Measurements from ENCODE around the gene SH3GL3.

SH3GL3 gene

DNA sequence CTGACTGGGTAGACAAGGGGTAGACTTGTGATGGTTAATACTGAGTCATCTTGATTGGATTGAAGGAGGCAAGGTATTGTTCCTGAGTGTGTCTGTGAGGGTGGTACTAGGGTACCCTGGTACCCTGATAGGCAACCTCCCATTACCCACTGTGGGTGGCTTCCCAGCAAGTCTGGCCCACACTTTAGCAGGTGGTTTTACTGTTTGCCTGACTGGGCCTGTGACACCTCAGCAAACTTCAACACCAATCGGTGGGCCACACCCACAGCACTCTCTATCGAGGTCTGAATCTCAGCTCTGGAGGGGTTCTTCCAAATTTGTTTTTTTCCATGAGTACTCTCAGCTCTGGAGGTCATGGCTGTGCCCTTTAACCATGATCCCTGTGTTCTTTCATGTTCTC lies 24.6 kb upstream of the SH3GL3 start:
- DNase-seq (ENCODE audit: low read depth in 2 of 2): no peak
- H3K4me3 ChIP-seq (replicated peaks in 1 of 2; ENCODE audit: low read depth in 2 of 2, low read length in 2 of 2): no peak overlapping the region
- TF ChIP-seq, protein P1, sequence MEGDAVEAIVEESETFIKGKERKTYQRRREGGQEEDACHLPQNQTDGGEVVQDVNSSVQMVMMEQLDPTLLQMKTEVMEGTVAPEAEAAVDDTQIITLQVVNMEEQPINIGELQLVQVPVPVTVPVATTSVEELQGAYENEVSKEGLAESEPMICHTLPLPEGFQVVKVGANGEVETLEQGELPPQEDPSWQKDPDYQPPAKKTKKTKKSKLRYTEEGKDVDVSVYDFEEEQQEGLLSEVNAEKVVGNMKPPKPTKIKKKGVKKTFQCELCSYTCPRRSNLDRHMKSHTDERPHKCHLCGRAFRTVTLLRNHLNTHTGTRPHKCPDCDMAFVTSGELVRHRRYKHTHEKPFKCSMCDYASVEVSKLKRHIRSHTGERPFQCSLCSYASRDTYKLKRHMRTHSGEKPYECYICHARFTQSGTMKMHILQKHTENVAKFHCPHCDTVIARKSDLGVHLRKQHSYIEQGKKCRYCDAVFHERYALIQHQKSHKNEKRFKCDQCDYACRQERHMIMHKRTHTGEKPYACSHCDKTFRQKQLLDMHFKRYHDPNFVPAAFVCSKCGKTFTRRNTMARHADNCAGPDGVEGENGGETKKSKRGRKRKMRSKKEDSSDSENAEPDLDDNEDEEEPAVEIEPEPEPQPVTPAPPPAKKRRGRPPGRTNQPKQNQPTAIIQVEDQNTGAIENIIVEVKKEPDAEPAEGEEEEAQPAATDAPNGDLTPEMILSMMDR (IDR thresholded peaks at IDR 0.05; ENCODE audit: low read depth, low read length): no peak

DNA sequence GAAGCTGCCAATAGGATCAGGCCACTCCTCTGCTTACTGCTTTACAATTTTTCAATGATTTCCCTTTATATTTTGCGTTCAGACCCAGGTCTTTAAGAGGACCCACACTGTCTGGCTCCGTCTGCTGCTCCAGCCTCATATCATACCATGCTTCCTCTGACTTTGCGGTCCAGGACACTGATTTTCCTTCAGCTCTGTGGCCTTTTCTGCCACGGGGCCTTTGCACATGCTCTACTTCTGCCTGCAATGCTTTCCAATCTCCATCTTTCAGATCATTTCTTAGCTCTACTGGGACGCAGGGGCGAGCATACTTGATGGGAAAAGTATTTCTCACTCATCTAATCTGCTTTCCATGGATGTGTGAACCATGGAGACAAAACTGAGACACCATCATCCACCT lies 23.0 kb upstream of the SH3GL3 start:
- TF ChIP-seq, protein P1 (IDR thresholded peaks at IDR 0.05; ENCODE audit: low read depth, low read length): no peak
- no peak for DNase-seq (ENCODE audit: low read depth in 2 of 2)
- no peak overlapping the region for H3K4me3 ChIP-seq (replicated peaks in 1 of 2; ENCODE audit: low read depth in 2 of 2, low read length in 2 of 2)

DNA sequence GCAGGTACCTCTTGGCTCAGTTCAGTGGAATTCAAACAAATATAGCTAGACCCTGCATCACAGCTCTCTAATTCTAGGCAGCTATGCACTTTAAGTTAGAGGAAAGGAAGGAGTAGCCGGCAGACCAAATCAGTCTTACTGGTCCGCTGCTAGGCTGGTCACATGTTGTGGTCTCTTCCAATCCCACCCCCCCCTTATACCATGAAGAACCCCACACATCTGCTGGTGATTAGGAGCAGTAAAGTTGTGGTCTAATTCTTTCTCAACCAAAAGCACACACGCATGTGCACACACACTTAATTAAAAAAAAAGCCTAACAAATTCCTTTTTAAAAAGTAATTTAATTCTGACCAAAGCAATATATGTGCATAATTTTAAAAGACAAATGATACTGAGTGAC lies 16.7 kb upstream of the SH3GL3 start:
- no peak for DNase-seq (ENCODE audit: low read depth in 2 of 2)
- TF ChIP-seq, protein P1 (IDR thresholded peaks at IDR 0.05; ENCODE audit: low read depth, low read length): no peak
- no peak overlapping the region for H3K4me3 ChIP-seq (replicated peaks in 1 of 2; ENCODE audit: low read depth in 2 of 2, low read length in 2 of 2)

DNA sequence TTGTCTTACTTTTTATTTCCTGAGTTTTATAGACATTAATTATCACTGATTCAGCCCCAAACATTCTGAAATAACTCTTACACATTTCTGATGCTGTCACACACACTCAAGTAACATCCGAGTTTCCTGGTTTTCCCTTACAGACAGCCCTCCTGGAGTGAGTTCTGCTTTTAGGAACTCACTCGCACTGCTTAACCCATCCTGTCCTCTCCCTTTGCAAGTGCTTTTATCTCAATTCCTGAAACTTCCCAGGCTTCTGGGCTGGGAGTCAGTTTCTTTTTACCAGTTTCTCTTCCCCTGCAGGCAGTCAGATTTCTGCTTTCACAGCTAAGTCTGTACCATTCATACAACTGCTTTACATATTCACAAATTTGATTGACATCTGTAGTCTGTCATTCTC lies 15.6 kb upstream of the SH3GL3 start:
- H3K4me3 ChIP-seq (replicated peaks in 1 of 2; ENCODE audit: low read depth in 2 of 2, low read length in 2 of 2): no peak overlapping the region
- TF ChIP-seq, protein P1 (IDR thresholded peaks at IDR 0.05; ENCODE audit: low read depth, low read length): no peak
- DNase-seq (ENCODE audit: low read depth in 2 of 2): no peak

DNA sequence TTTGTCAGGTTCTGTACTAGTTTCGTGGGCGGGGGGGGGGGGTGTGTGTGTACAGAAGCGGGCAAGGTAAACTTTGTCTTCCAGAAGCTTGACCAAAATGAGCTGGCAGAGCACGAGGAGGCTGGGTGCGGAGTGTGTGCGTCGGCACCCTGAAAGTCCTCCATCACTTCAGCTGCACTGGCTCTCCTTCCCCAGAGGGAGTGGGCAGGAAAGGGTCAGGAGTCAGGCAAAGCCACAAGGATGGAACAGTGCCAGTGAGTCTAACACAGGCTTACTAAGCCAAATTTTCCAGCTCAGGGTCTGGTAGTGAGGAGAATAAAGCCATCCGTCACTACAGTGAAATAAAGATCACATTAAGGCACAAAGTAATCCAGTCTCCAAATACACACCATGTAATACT lies 11.9 kb upstream of the SH3GL3 start:
- H3K4me3 ChIP-seq (replicated peaks in 1 of 2; ENCODE audit: low read depth in 2 of 2, low read length in 2 of 2): no peak overlapping the region
- TF ChIP-seq, protein P1 (IDR thresholded peaks at IDR 0.05; ENCODE audit: low read depth, low read length): no peak
- DNase-seq (ENCODE audit: low read depth in 2 of 2): no peak

DNA sequence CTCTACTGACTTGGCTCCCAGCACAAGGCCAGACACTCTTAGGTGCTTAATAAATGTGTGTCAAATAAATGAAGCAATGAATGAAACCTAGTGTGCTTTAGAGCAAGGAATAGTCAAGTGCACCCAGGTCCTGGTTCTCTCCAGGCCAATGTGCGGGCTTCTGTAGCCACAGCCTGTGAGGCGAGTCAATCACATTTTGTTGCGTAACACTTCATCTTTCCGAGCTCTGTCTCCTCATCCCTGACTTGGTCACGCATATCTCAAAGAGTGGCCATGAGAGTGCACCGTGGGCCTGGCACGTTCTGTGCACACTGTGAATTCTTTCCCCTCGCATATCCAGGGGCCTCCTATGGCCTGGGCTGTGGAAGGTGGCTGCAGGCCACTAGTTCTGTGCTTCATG lies 11.4 kb upstream of the SH3GL3 start:
- DNase-seq (ENCODE audit: low read depth in 2 of 2): no peak
- TF ChIP-seq, protein P1 (IDR thresholded peaks at IDR 0.05; ENCODE audit: low read depth, low read length): no peak

DNA sequence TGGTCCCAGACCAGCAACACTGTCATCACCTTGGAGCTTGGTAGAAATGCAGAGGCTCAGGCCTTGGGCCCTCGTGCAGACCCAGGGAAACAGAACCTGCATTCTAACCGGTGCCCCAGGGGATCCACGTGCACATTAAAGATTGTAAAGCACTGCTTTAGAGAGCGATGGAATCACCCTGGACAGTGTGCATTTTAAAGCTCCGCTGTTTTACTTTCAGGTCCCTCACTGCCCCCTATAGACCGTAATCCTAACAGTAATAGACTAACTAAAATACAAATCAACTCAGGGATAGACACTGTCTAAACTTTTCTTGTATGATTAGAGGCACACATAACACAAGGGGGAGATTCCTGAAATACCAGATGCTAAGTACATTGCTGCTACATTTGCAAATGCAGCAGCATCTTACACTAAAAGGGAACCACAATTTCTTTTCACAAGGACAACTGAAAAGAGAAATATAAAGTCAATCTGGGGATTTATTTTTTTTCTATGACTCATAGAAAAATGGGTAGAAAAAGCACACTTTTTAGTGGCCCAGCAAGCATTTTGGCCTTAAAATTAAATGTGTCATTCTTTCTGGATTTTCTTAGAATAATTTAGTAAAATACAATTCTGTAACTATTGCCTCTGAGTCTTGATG lies 10.5 kb upstream of the SH3GL3 start:
- peak; percentile 75 to 76 for DNase-seq (ENCODE audit: low read depth in 2 of 2)
- TF ChIP-seq, protein P1 (IDR thresholded peaks at IDR 0.05; ENCODE audit: low read depth, low read length): peak; percentile 61
- no peak overlapping the region for H3K4me3 ChIP-seq (replicated peaks in 1 of 2; ENCODE audit: low read depth in 2 of 2, low read length in 2 of 2)

More for the DNA sequence above, 11.4 kb upstream of the SH3GL3 start:
- no peak overlapping the region for H3K4me3 ChIP-seq (replicated peaks in 1 of 2; ENCODE audit: low read depth in 2 of 2, low read length in 2 of 2)
